ENCODE data around the gene ZNF423. TPM values are rescaled to one million over a fixed set of nuclear protein-coding genes. Genes with fewer than 3 reads are reported as not detected.
"Not testable (repeated sequence)": the region's sequence is repeated elsewhere in the genome, so short reads cannot be mapped to it uniquely, and the experiment has no call there.

The ZNF423 gene
- polyA plus RNA-seq, 1 of the 3 experiments (the other 2 are of a cell fraction) = 1.2 TPM

- no peak for TF ChIP-seq CTCF (IDR thresholded peaks at IDR 0.05)
Measured at GRCh38 chr16:49510654-49511305, 345.1 kb downstream of the ZNF423 start (continued).

GRCh38 chr16:49510141-49510540 is 345.8 kb downstream of the ZNF423 start:
- DNase-seq = no peak
- Histone ChIP-seq H3K27me3 (ENCODE audit: insufficient read depth) (no peaks in the 10 kb centered on the region), H3F3A (replicated peaks; ENCODE audit: insufficient read depth) (no peaks in the 10 kb centered on the region), H3K4me1 (ENCODE audit: control insufficient read depth in 1 of 2, insufficient read depth in 2 of 2, low read depth in 1 of 2, low read length in 1 of 2) (peaks cover 0 to 7% of the 10 kb centered on the region in 2 experiments; a peak in 1 of 4 replicates), H3K36me3 (replicated peaks in 1 of 2; ENCODE audit: control insufficient read depth in 1 of 2, insufficient read depth in 2 of 2, low read length in 1 of 2) (no peaks in the 10 kb centered on the region), H3K9me2 (no peaks in the 10 kb centered on the region), H3K4me2 (no peak overlapping the region), H4K20me1 (ENCODE audit: insufficient read depth) (no peaks in the 10 kb centered on the region), H2AFZ (ENCODE audit: low read depth) (no peak overlapping the region), H3K27ac (ENCODE audit: low read depth in 2 of 2, low read length in 1 of 2) (no peak overlapping the region), H3K79me2 (ENCODE audit: insufficient read depth) (no peaks in the 10 kb centered on the region), H3K4me3 (ENCODE audit: low read depth in 2 of 2, low read length in 1 of 2) (no peak overlapping the region), H3K9ac (no peak overlapping the region), H3K9me3 (no peaks in the 10 kb centered on the region)
- CTCF ChIA-PET = interaction anchor here (0.7 to 6.6 kb wide), 3 partner anchors 18 to 412 kb away, joined by 3 to 30 read pairs (median 5); no protein-coding TSS in a partner anchor
- TF ChIP-seq PBX3 (IDR thresholded peaks at IDR 0.05) = no peak
- no peak for TF ChIP-seq ZBTB33 (IDR thresholded peaks at IDR 0.05; ENCODE audit: borderline replicate concordance, low read depth)
- no peak for TF ChIP-seq REST (IDR thresholded peaks at IDR 0.05; ENCODE audit: low read depth, low read length)
- TF ChIP-seq TAF1 (IDR thresholded peaks at IDR 0.05; ENCODE audit: borderline replicate concordance, low read depth, low read length) = no peak
- no peak for TF ChIP-seq CTCF (IDR thresholded peaks at IDR 0.05)
- no peak for TF ChIP-seq TEAD4 (IDR thresholded peaks at IDR 0.05; ENCODE audit: borderline replicate concordance, insufficient read depth)
- POLR2A ChIA-PET = no interaction called here
- 56% methylated on average over 4 of the region's 8 CpGs for WGBS (ENCODE audit: low lambda C conversion rate)

GRCh38 chr16:49506058-49507013 is 349.6 kb downstream of the ZNF423 start:
- H3K9ac ChIP-seq; H3K4me2 ChIP-seq; H3K4me1 ChIP-seq (ENCODE audit: control insufficient read depth in 1 of 2, insufficient read depth in 2 of 2, low read depth in 1 of 2, low read length in 1 of 2); H3K36me3 ChIP-seq (replicated peaks in 1 of 2; ENCODE audit: control insufficient read depth in 1 of 2, insufficient read depth in 2 of 2, low read length in 1 of 2); H3K27me3 ChIP-seq (ENCODE audit: insufficient read depth); H2AFZ ChIP-seq (ENCODE audit: low read depth); H3K9me3 ChIP-seq; H3F3A ChIP-seq (replicated peaks; ENCODE audit: insufficient read depth); POLR2A ChIA-PET; DNase-seq; H3K79me2 ChIP-seq (ENCODE audit: insufficient read depth); H3K4me3 ChIP-seq (ENCODE audit: low read depth in 2 of 2, low read length in 1 of 2); H4K20me1 ChIP-seq (ENCODE audit: insufficient read depth); H3K27ac ChIP-seq (ENCODE audit: low read depth in 2 of 2, low read length in 1 of 2); H3K9me2 ChIP-seq: not testable (repeated sequence)
- CTCF ChIA-PET = interaction anchor here (1.1 to 2.6 kb wide), 5 partner anchors 13 to 415 kb away, joined by 3 to 9 read pairs (median 4); no protein-coding TSS in a partner anchor
- 50% methylated on average over 8 of the region's 8 CpGs for whole genome bisulfite sequencing (ENCODE audit: low lambda C conversion rate)
